Activated CD8-positive, alpha-beta memory T cell treated with anti-CD3 and anti-CD28 coated beads, Interleukin-2, amount 50 U/mL, for 4 hours (primary cell): Measurements from ENCODE around the gene MYADM.
"Not testable (repeated sequence)": the region's sequence is repeated elsewhere in the genome, so short reads cannot be mapped to it uniquely, and the experiment has no call there.

Experiments used
- DNase-seq: peaks from one replicate; pipeline ENCODE4 v3.0.0-alpha.2; 2020

Gene MYADM

GRCh38 chr19:53868892-53869804, 1.5 kb downstream of the MYADM start:
- DNase-seq, result peak; percentile 86

- not testable (repeated sequence) for DNase-seq
These were observed 2.3 kb downstream of the MYADM start for GRCh38 chr19:53869805-53870484.

- DNase-seq, result no peak
These were observed 2.8 kb downstream of the MYADM start for GRCh38 chr19:53870485-53870844.

- DNase-seq, result no peak
These were observed 3.8 kb downstream of the MYADM start for GRCh38 chr19:53871454-53871853.

- DNase-seq, result no peak
These were observed 5.1 kb downstream of the MYADM start for GRCh38 chr19:53872762-53873161.

- DNase-seq, result no peak
These were observed 6.3 kb downstream of the MYADM start for GRCh38 chr19:53873773-53874605.

- DNase-seq, result no peak
These were observed 6.9 kb downstream of the MYADM start for GRCh38 chr19:53874606-53874990.

GRCh38 chr19:53875602-53876325, 8.1 kb downstream of the MYADM start:
- no peak for DNase-seq

GRCh38 chr19:53876651-53877224, 9.1 kb downstream of the MYADM start:
- no peak for DNase-seq

- no peak for DNase-seq
These were observed 9.7 kb downstream of the MYADM start for GRCh38 chr19:53877361-53877766.

GRCh38 chr19:53878776-53879139, 11.1 kb downstream of the MYADM start:
- DNase-seq, result no peak

- peak; percentile 80 for DNase-seq
These were observed 11.7 kb downstream of the MYADM start for GRCh38 chr19:53879140-53880081.

- no peak for DNase-seq
These were observed 13.2 kb downstream of the MYADM start for GRCh38 chr19:53880711-53881481.

- peak; percentile 60 for DNase-seq
These were observed 14.1 kb downstream of the MYADM start, which contains the start of gene PRKCG for GRCh38 chr19:53881482-53882390. TSS of gene PRKCG (plus strand) at chr19:53882197. CDS start at chr19:53882495, 298 bp downstream.

GRCh38 chr19:53882391-53883050, 14.8 kb downstream of the MYADM start:
- DNase-seq, result no peak

- peak; percentile 47 for DNase-seq
These were observed 15.6 kb downstream of the MYADM start for GRCh38 chr19:53883231-53883661.

- no peak for DNase-seq
These were observed 16.1 kb downstream of the MYADM start for GRCh38 chr19:53883741-53884140.

GRCh38 chr19:53884256-53884655, 16.6 kb downstream of the MYADM start:
- no peak for DNase-seq
